GM15510 (cell line): ENCODE data around the gene RND2.

Experiments used
- POLR2A ChIP-seq: IDR thresholded peaks from 3 replicates; pipeline ENCODE4 v1.6.1; 2011; ENCODE audit warnings: borderline replicate concordance; ENCODE audit not compliant: insufficient read length; ENCODE audit errors: extremely low read depth

RND2 gene, protein sequence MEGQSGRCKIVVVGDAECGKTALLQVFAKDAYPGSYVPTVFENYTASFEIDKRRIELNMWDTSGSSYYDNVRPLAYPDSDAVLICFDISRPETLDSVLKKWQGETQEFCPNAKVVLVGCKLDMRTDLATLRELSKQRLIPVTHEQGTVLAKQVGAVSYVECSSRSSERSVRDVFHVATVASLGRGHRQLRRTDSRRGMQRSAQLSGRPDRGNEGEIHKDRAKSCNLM

DNA sequence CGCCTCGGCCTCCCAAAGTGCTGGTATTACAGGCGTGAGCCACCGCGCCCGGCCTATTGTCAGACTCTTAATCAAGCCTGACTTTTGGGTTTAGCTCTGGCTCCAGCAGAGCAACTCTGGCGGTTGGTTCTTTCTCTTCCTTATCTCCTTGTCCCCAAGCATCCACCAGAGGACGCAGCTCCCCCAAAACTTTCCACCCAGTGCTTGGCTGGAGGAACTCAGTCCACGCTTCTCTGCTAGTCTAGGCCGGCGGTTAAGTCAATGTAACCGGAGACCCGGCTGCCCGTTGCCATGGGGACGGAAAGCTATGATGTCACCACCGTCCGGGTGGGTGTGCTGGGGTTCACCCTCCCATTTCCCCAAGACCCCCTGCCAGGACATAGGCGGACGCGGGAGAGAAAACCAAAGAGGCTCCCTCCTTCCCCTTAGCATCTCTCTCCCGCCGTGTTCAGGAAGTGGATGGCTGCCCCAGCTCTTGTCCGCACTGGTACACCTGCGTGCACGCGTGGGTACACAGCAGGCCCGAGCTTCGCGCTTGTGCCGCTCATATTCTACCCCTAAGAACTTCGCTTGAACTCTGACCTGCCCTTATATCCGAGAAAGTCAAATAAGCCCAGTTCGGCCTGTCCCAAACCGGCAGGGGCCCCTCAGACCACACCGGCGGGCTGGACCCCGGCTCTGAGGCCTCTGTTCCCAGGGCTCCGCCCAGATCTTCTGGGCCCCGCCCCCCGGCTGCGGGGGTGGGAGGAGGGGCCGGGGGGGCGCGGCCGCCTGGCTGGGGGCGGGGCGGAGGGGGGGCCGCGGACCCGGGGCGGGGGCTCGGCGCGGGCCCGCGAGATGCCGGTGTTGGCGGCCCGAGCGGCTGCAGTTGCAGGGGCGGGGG lies at the start of gene RND2:
Gene RND2, plus strand, starts transcription at position 825 of the 883 bp plus-strand sequence. CDS start 117 bp downstream, outside the sequence.
- TF ChIP-seq POLR2A: no peak

DNA sequence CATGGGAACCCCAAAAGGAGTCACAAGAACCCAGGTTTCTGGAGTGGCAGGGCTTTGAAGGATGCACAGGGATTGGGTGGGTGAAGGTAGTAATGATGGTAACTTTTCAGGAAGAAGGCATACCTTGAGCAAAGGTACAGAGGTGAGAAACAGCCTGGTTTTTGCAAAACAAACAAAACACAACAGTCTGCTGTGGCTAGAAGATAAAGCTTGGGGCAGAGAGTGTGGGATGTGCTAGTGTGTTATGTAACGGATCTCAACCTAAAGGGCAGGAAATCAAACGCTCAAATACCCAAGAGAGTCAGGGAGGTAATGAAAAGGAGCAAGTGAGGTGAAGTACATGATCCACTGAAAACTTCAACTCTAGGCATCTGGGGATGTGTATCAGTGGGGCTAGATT lies 49.8 kb upstream of the RND2 start:
- TF ChIP-seq POLR2A: no peak

GRCh38 chr17:42979511-42980273 lies 45.3 kb upstream of the RND2 start, which contains the start of gene PTGES3L:
Gene PTGES3L, minus strand, starts transcription at chr17:42980080. Its CDS starts 27 bp downstream, at chr17:42980053.
- TF ChIP-seq POLR2A: no peak

- TF ChIP-seq POLR2A: peak; percentile 58
Observed at GRCh38 chr17:42980274-42980765, 44.7 kb upstream of the RND2 start, which contains the start of gene RUNDC1. Gene RUNDC1, plus strand, starts transcription at chr17:42980565. Its CDS starts 12 bp downstream, at chr17:42980577.

DNA sequence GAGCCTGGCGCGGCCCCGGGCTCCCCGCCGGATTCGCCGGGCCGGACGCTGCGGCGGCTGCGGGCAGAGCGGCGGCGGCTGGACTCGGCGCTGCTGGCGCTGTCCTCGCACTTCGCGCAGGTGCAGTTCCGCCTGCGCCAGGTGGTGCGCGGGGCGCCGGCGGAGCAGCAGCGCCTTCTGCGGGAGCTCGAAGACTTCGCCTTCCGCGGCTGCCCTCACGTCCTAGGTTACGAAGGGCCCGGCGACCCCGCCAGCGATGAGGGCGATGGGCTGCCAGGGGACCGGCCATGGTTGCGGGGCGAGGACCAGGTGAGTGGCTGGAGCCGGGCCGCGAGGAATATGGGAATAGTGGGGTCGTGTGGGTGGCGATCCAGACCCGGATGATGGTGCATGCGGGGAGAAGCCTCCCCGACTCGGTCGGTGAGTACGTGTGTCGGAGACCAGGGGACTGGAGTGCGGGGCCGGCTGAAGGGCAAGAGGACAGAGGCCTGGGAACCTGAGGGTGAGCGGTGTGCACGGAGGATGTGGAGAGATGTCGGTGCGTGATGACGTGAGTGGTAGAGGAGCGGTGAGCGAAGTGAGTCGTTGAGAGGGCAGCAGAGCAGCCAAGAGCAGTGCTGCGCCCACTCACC lies 44.1 kb upstream of the RND2 start:
- peak; percentile 44 for TF ChIP-seq POLR2A

- TF ChIP-seq POLR2A: no peak
Observed at GRCh38 chr17:42982266-42982665, 42.8 kb upstream of the RND2 start.

- TF ChIP-seq POLR2A: no peak
Observed at GRCh38 chr17:42985225-42985624, 39.8 kb upstream of the RND2 start.

- TF ChIP-seq POLR2A: no peak
Observed at GRCh38 chr17:42989141-42989540, 35.9 kb upstream of the RND2 start.

- no peak for TF ChIP-seq POLR2A
Observed at GRCh38 chr17:42989726-42990652, 35.0 kb upstream of the RND2 start.

DNA sequence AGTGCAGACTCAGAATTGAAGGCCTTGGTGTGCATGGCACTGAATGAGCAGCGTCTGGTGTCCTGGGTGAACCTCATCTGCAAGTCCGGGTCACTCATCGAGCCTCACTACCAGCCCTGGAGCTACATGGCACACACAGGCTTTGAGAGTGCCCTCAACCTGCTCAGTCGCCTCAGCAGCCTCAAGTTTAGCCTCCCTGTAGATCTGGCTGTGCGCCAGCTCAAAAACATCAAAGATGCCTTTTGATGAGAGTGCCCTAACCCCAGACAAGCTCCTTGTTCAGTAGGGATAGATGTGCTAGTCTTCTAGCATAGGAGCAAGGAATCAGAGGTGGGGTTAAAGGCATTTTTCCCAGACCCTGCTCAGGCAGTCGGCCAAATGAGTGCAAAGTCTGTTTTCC lies 33.6 kb upstream of the RND2 start:
- TF ChIP-seq POLR2A: no peak

GRCh38 chr17:42992872-42993271 lies 32.2 kb upstream of the RND2 start:
- TF ChIP-seq POLR2A: no peak

- TF ChIP-seq POLR2A: no peak
Observed at GRCh38 chr17:42997390-42997983, 27.5 kb upstream of the RND2 start.
